GM19043 (cell line): ENCODE results near the gene SSH2.

Experiments
- ATAC-seq: cut with Tn5 transposase; IDR thresholded peaks from one replicate; pipeline ENCODE4 v1.9.1; 2021; ENCODE audit warnings: low read depth; ENCODE audit not compliant: unreplicated experiment

The SSH2 gene

DNA sequence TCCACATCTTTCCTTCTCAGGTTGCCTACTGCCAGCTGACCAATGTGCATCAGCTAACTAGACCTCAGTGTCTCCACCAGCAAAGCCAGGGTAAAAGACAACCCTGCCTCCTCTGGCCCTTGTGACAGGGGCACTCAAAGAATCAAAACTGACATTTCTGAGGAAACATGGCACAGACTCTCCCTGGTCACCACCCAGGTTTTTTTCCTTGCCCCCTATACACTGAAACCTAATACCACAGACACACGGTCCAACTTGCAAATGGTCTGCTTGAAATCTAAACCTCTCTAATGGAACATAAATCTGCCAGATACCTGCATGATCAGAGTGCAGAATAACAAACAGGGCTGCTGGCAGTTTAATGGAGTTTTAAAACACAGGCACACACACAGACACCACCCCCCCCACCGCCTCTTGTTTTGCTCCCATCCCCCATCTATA is 287.8 kb downstream of the SSH2 start:
- no peak for ATAC-seq

- ATAC-seq: no peak
These were observed 288.9 kb downstream of the SSH2 start for GRCh38 chr17:29640981-29641642.

GRCh38 chr17:29640413-29640812 is 289.6 kb downstream of the SSH2 start:
- ATAC-seq: no peak

GRCh38 chr17:29633886-29634285 is 296.1 kb downstream of the SSH2 start:
- ATAC-seq: no peak

- no peak for ATAC-seq
These were observed 299.3 kb downstream of the SSH2 start for GRCh38 chr17:29630630-29631193.

DNA sequence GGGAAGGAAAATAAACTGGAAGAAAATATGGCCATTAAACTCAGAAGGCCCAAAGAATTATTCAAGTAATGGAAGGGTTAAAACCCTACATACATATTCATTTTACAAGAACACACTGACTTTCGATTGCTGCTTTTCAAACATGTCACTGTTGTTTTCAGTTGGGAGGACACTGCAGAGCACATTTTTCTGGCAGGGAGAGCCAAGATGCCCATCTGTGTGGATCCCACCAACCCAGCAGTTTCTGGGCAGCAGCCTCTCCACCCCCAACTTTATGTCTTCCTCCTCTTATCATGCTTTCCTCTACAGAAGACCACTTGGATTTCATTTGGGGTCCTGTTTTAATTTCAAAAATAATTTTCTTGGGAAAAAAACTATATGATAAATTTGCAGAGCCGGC is 300.2 kb downstream of the SSH2 start:
- no peak for ATAC-seq

GRCh38 chr17:29628644-29629043 is 301.4 kb downstream of the SSH2 start:
- ATAC-seq: no peak

DNA sequence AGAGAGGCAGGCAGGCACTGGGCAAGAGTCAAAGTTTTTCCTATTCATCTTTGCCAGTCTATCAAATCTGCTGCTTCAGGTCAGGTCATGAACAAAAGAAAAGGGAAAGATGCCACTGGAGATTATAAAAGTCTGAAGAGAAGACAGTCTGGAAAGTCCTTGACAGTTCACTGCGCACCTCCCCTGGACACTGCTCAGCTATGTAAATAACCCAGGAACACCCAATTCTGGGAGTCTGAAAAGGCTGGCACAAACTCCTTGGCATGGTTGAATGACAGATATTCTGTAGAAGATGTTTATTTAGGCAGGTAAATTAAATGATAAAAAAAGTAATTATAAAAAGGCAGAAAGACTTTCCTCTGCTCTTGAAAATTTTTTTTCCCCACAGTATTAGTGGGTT is 302.1 kb downstream of the SSH2 start:
- no peak for ATAC-seq

DNA sequence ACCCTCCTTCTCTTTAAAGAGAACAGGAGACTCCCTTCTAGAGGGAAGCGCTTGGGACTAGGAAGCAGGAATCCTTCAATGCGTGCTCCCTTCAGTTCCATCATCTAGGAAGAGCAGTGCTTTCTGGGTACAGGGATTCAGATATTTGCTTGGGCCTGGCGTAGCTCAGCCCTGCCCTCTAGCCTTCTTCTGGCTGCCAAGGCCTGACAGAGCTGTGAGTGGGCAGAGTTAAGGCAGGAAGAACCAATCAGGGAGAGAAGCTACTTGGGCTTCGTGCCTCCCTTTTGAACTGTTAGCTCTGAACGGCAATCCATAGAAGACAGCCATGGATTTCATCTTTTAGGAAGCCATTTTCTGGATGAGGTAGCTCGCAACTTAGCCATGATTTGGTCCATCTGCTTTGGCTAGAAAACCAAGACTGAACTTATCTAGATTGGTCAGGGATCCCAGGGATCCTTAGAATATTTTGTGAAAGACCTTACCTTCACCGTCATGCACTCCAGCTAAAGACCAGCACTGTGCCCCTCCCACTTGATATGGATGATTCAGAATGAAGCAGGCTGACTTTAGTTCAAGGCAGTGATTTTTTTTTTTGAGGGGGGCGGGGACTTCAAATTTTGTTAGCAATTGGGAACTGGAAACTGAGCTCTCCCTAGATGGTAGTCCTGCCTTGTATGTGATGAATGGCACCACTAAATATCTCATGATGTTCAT is 304.8 kb downstream of the SSH2 start:
- no peak for ATAC-seq

DNA sequence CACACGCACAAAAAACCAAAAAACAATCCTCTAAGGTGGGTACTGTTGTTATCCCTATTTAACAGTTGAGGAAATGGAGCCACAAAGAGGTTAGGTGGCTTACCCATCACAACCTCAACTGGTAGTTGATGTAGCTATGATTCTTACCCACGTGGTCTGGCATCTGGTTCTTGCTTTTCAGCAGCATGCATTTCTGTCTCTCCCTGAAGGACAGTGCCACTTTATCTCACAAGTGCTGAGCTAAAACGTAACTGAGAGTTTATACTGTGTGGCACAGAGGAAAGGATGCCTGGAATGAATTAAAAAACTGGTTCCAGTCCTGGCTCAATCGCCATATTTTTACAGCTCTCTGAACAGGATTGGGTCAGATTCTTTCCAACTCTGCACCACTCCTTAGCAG is 305.4 kb downstream of the SSH2 start:
- no peak for ATAC-seq

DNA sequence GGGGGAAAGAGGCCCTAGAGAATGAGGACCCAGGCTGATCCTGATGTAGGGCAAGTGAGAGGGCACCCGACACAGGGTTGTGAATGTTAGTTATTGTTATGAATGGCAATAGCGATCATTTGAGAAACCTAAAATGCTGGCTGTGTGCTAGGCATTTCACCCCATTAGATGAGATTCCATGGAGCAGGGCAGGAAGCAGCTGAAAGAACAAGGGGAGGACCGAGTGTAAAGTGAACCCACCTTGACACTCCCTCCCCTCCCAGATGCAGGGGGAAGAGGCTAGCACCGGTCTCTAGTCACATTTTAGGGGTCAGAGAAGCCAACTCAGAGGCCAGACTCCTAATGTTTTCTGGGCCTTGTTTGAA is 306.8 kb downstream of the SSH2 start:
- ATAC-seq: no peak

DNA sequence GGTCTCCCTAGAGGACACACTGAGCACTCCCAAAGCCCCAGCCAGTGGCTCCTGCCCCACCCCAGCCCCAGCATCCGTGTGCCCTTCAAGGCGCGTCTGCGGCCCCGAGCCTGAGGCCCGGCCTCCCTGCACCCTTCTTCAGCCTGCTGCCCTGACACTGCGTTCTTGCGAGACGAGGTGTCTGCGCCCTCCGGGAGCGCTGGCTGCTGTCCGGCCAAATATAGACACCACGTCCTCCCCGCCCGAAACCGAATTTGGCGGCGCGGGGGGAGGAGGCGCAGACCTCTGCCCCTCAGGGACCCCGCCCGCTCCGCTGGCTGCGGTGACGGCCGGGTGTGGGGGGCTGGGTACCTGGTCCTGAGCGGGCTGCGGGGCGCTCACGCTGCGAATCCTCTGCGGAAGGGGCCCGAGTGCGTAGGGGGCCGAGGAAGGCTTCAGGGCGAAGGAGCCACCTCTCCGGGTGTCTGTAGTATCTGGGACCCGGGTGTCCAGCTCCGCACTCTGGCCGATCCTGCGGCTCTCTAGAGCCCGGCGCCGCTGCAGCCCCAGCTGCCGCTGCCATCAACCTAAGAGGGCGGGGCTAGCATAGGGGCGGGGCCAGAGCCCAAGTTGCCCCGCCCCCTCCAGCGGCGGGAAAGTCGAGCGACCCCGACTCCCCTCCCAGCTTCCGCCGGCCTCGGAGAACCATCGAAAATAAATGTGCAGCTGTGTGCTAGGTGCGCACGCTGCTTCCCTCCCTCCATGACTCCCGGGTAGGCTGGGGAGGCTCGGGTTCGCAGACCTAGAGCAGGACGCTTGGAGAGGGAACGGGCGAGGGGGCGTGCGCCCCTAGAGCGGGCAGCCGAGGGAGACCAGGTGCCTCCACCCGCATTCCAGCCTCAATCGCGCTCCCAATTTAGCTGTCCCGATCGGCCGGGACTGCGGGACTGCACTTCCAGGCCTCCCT is 307.4 kb downstream of the SSH2 start, which contains the start of gene CORO6:
TSS of gene CORO6 (minus strand) at position 576 of the 946 bp plus-strand sequence. CDS start 1,491 bp downstream, outside the sequence.
- ATAC-seq: peak; percentile 48

DNA sequence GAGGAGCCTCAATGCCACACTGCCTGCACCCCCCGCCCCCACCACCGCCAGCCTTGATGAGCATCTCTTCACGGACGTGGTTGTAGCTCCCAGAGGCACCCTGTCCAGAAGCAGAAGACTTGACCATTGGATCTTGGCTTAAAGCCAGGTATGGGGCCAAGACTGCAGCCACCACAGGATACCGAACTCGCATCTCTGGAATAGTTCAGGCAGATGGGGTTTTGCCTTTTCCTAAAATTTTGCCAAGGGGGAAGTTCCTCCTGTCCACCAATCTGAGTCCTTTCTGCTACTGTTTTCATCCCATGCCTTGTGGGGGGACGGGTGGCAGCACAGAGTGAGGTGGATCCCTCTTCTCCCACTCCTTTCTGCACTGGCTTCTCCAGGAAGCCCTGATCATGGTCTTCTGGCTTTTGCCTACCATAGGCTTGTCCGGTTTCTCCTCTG is 308.3 kb downstream of the SSH2 start:
- no peak for ATAC-seq

DNA sequence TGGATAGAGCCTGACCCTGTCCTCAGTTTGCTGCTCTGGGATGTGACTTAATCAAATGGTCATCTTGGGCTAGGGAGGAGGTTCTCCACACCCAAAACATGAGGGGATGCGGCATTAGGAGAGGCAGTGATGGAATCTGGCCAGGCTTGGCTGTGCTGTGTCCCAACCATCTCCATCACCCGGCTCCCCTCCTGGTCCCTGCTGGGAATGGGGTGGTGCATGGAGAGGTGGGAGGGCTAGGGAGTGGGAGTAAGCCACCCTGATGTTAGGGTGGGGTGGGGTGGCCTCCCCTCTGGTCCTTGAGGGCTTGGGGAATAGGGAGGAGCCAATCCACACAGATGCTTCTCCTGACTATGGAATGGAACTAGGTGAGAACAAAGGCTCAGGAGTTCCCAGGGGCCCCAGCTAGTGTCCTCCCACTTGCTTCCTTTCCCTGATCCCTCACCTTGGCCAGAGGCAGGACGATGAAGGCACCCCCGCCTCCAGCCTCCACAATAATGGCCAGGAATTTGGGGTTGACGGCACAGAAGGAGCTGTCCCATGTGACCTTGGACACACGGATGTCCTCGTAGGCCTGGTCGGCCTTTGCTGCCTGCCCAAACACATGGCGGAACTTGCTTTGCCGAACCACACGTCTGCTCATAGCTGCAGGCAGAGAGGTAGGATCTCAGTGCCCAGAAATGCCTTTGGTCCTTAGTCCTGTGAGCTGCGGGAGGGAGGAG is 309.1 kb downstream of the SSH2 start:
- no peak for ATAC-seq

DNA sequence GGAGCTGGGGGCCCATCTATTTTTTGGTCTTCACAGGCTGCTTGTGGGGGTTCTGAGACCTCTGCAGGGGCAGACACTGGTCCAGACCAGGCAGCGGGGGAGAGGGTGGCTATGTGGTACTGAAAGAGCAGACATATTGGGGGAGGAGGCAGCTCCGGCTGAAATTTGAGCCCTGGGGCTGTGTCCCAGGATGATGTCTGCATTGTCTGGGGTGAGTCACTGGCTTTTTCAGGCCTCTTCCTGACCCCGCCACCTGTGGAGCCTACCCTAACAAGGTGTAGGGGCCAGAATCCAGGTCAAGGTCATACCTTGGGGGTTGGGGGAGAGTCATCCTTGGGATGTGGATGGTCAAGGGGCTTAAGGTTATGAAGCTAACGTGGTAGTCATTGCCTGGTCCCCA is 309.8 kb downstream of the SSH2 start:
- ATAC-seq: no peak

DNA sequence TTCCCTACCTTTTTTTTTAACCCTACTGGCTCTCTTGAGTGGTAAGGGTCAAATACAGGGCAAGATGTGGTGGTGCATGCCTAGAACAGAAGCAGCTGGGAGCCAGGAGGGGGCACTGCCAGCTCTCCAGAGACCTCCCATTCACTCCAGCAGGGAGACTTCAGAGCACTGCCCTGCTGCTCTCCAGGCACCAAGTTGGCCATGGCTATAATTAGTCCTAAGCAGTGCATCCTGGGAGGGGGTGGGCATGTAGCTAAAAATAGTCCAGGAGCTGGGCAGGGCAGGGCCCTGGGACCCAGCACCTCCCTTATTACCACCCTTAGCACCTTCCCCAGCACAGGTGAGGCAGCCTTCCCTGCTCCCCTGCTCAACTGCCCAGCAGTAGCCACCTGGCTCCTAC is 310.8 kb downstream of the SSH2 start:
- no peak for ATAC-seq

- no peak for ATAC-seq
These were observed 311.6 kb downstream of the SSH2 start for GRCh38 chr17:29618272-29619065.

- no peak for ATAC-seq
These were observed 312.4 kb downstream of the SSH2 start for GRCh38 chr17:29617481-29618271.

DNA sequence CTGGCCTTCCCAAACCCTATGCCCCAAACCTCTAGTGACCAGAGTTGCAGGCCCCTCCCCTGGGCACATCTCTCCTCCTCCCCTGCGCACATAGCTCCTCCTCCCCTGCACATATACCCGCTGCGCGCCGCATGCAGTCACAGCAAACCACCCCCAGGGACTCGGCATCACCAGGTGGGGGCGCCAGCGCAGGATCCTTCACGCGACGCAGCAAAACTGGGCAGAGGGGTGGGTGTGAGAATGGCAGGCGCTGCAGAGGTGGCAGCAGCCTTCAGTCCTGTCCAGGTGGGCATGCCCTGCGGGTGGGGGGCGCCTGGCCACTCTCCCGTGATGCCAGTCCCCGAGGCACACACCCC is 312.9 kb downstream of the SSH2 start:
- ATAC-seq: peak; percentile 42
